ENCODE data around the gene OR4M1. TPM values are rescaled to one million over a fixed set of nuclear protein-coding genes. Genes with fewer than 3 reads are reported as not detected.
"Not testable (repeated sequence)": the region's sequence is repeated elsewhere in the genome, so short reads cannot be mapped to it uniquely, and the experiment has no call there.

The OR4M1 gene
- total RNA-seq, 1 experiment from 2014 or later: not detected

DNA sequence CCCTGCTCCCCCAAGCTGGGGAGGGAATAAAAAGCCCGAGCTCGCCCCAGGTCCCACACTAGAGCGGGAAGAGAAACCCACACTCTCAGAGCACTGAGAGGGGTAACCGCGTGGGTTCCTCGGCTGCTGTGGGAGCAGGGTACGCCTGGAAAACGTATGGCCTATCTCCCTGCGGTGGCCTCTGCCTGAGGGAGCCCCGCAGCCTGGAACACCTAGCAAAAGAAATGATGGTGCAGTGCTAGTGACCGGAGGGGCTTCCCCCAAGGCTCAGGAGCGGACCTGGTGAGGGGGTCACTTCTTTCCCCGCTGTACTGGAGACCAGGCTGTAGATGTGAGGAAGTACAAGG is 27.8 kb downstream of the OR4M1 start:
- Histone ChIP-seq H3K27me3 (ENCODE audit: insufficient read depth, low read depth) (0 out of 2 replicates have a peak, but pooled peaks cover 4% of the 10 kb centered on the region), H2AFZ (no peak overlapping the region), H4K20me1 (ENCODE audit: insufficient read depth) (no peaks in the 10 kb centered on the region), H3K79me2 (ENCODE audit: low read depth) (no peaks in the 10 kb centered on the region), H3K36me3 (ENCODE audit: low read depth) (no peaks in the 10 kb centered on the region), H3K4me1 (replicated peaks; ENCODE audit: insufficient read depth) (no peaks in the 10 kb centered on the region), H3K4me3 (no peak overlapping the region), H3K9me3 (ENCODE audit: insufficient read depth, low read depth) (no peaks in the 10 kb centered on the region), H3K27ac (no peak overlapping the region), H3K9me2 (ENCODE audit: insufficient read depth) (no peaks in the 10 kb centered on the region), H3K4me2 (no peak overlapping the region), H3F3A (ENCODE audit: insufficient read depth, low read depth) (no peaks in the 10 kb centered on the region)
- intact Hi-C loops (cut with micrococcal nuclease; ENCODE audit: unreplicated experiment): no loop called here
- no peak for DNase-seq
- BruUV-seq (replicated peaks): no TSS peak
- TF ChIP-seq, protein P1, sequence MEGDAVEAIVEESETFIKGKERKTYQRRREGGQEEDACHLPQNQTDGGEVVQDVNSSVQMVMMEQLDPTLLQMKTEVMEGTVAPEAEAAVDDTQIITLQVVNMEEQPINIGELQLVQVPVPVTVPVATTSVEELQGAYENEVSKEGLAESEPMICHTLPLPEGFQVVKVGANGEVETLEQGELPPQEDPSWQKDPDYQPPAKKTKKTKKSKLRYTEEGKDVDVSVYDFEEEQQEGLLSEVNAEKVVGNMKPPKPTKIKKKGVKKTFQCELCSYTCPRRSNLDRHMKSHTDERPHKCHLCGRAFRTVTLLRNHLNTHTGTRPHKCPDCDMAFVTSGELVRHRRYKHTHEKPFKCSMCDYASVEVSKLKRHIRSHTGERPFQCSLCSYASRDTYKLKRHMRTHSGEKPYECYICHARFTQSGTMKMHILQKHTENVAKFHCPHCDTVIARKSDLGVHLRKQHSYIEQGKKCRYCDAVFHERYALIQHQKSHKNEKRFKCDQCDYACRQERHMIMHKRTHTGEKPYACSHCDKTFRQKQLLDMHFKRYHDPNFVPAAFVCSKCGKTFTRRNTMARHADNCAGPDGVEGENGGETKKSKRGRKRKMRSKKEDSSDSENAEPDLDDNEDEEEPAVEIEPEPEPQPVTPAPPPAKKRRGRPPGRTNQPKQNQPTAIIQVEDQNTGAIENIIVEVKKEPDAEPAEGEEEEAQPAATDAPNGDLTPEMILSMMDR (conservative IDR thresholded peaks at IDR 0.05): no peak
- ChIA-PET CTCF (no interaction called here), POLR2A (ENCODE audit: unreplicated experiment) (no interaction called here)

DNA sequence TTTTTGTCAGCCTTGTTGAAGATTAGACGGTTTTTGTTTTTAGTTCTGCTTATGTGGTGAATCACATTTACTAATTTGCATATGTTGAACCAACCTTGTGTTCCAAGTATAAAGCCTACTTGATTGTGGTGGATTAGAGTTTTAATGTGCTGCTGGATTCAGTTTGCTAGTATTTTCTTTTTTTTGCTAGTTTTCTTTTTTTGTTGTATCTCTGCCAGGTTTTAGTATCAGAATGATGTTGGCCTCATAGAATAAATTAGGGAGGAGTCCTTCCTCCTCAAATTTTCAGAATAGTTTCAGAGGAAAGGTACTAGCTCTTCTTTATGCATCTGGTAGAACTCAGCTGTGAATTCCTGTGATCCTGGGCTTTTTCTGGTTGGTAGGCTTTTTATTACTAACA is 30.2 kb downstream of the OR4M1 start, which contains the start of gene OR4N2:
Gene OR4N2 (plus strand): TSS at position 301 of the 400 bp plus-strand sequence. CDS start 23,679 bp downstream, outside the sequence.
- BruUV-seq (replicated peaks); POLR2A ChIA-PET (ENCODE audit: unreplicated experiment); H3K9me3 ChIP-seq (ENCODE audit: insufficient read depth, low read depth): not testable (repeated sequence)

DNA sequence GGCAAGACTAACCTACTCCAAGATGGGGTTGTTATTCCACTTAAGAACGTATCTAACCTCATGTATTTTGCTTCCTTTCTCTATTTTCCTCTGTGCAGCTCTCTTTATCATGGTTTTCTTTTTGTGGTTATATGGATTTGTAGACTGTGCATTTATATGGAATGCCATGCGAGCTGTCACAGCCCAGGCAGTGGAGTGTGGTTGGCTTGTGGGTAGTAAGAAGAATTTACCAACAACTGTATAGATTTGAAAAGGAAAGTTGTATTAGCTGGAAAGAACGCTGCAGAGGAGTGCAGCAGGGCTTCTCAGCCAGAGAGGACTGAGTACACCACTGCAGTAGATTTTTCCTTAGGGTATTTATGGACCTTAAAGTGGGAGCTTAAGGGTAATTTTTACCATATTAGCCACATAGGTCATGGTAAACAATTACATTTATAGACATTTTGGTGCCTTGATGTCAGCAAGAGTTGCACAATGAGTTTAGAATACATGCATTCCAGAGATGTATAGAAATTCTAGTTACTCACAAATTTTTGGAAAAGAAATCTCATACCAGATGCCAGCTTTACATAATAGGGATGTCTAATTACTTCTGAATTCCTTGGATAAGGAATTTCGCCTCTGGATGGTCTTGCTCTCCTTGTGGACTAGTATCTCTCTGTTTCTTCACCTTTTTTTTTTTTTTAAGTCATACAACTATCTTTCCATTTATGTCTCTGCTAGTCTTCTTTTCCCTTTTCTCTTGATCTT is 40.0 kb downstream of the OR4M1 start:
- H3K79me2 ChIP-seq (ENCODE audit: low read depth); intact Hi-C loops (cut with micrococcal nuclease; ENCODE audit: unreplicated experiment); H3F3A ChIP-seq (ENCODE audit: insufficient read depth, low read depth); H3K9me3 ChIP-seq (ENCODE audit: insufficient read depth, low read depth); CTCF ChIA-PET; H3K27me3 ChIP-seq (ENCODE audit: insufficient read depth, low read depth); H4K20me1 ChIP-seq (ENCODE audit: insufficient read depth); H3K36me3 ChIP-seq (ENCODE audit: low read depth); H3K4me2 ChIP-seq; H3K4me1 ChIP-seq (replicated peaks; ENCODE audit: insufficient read depth); BruUV-seq (replicated peaks); POLR2A ChIA-PET (ENCODE audit: unreplicated experiment); H3K4me3 ChIP-seq; H3K27ac ChIP-seq; H2AFZ ChIP-seq; DNase-seq; H3K9me2 ChIP-seq (ENCODE audit: insufficient read depth): not testable (repeated sequence)

More for the DNA sequence above, 30.2 kb downstream of the OR4M1 start, which contains the start of gene OR4N2:
- H3K79me2 ChIP-seq (ENCODE audit: low read depth); H2AFZ ChIP-seq; H3K4me2 ChIP-seq; H3K9me2 ChIP-seq (ENCODE audit: insufficient read depth); H3F3A ChIP-seq (ENCODE audit: insufficient read depth, low read depth); CTCF ChIA-PET; H3K4me1 ChIP-seq (replicated peaks; ENCODE audit: insufficient read depth); DNase-seq; intact Hi-C loops (cut with micrococcal nuclease; ENCODE audit: unreplicated experiment); H3K27ac ChIP-seq; H4K20me1 ChIP-seq (ENCODE audit: insufficient read depth); H3K36me3 ChIP-seq (ENCODE audit: low read depth); H3K4me3 ChIP-seq; H3K27me3 ChIP-seq (ENCODE audit: insufficient read depth, low read depth): not testable (repeated sequence)

DNA sequence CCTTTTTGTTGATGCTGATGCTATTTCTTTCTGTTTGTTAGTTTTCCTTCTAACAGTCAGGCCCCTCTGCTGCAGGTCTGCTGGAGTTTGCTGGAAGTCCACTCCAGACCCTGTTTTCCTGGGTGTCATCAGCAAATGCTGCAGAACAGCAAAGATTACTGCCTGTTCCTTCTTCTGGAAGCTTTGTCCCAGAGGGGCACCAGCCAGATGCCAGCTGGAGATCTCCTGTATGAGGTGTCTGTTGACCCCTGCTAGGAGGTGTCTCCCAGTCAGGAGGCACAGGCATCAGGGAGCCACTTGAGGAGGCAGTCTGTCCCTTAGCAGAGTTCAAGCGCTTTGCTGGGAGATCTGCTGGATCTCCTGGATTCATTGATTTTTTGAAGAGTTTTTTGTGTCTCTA is 46.6 kb downstream of the OR4M1 start:
- H3K27ac ChIP-seq; intact Hi-C loops (cut with micrococcal nuclease; ENCODE audit: unreplicated experiment); POLR2A ChIA-PET (ENCODE audit: unreplicated experiment); CTCF ChIA-PET; H3K4me1 ChIP-seq (replicated peaks; ENCODE audit: insufficient read depth); H3K4me3 ChIP-seq; H4K20me1 ChIP-seq (ENCODE audit: insufficient read depth); H3F3A ChIP-seq (ENCODE audit: insufficient read depth, low read depth); DNase-seq; H3K79me2 ChIP-seq (ENCODE audit: low read depth); H3K36me3 ChIP-seq (ENCODE audit: low read depth); H3K4me2 ChIP-seq; BruUV-seq (replicated peaks); H3K27me3 ChIP-seq (ENCODE audit: insufficient read depth, low read depth); H2AFZ ChIP-seq; H3K9me2 ChIP-seq (ENCODE audit: insufficient read depth); H3K9me3 ChIP-seq (ENCODE audit: insufficient read depth, low read depth): not testable (repeated sequence)

DNA sequence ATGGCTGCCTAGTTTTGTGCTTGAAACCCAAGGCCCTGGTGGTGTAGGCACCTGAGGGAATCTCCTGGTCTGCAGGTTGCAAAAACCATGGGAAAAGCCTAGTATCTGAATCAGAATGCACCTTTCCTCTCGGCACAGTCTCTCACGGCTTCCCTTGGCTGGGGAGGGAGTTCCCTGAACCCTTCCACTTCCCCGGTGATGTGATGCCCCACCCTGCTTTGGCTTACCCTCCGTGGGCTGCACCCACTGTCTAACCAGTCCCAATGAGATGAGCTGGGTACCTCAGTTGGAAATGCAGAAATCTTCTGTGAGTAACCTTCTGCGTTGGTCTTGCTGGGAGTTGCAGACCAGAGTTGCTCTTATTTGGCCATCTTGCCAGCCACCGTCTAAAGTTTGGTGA is 47.7 kb downstream of the OR4M1 start:
- intact Hi-C loops (cut with micrococcal nuclease; ENCODE audit: unreplicated experiment); BruUV-seq (replicated peaks); H4K20me1 ChIP-seq (ENCODE audit: insufficient read depth); H3K4me3 ChIP-seq; DNase-seq; H3K9me3 ChIP-seq (ENCODE audit: insufficient read depth, low read depth); H3K27ac ChIP-seq; H3K27me3 ChIP-seq (ENCODE audit: insufficient read depth, low read depth); H3F3A ChIP-seq (ENCODE audit: insufficient read depth, low read depth); H3K4me1 ChIP-seq (replicated peaks; ENCODE audit: insufficient read depth); H3K79me2 ChIP-seq (ENCODE audit: low read depth); H3K9me2 ChIP-seq (ENCODE audit: insufficient read depth); CTCF ChIA-PET; H2AFZ ChIP-seq; H3K4me2 ChIP-seq; H3K36me3 ChIP-seq (ENCODE audit: low read depth); POLR2A ChIA-PET (ENCODE audit: unreplicated experiment): not testable (repeated sequence)

All from PC-9 (cell line).